HG03064 (cell line): ENCODE data around the gene TSPAN10.
A peak's percentile ranks its signal among the peaks of the same experiment; 100 is the strongest.
"Not testable (repeated sequence)": the region's sequence is repeated elsewhere in the genome, so short reads cannot be mapped to it uniquely, and the experiment has no call there.

Experiments used
- ATAC-seq: cut with Tn5 transposase; IDR thresholded peaks from one replicate; pipeline ENCODE4 v1.9.1; 2021; ENCODE audit warnings: low read depth; ENCODE audit not compliant: unreplicated experiment

The TSPAN10 gene

DNA sequence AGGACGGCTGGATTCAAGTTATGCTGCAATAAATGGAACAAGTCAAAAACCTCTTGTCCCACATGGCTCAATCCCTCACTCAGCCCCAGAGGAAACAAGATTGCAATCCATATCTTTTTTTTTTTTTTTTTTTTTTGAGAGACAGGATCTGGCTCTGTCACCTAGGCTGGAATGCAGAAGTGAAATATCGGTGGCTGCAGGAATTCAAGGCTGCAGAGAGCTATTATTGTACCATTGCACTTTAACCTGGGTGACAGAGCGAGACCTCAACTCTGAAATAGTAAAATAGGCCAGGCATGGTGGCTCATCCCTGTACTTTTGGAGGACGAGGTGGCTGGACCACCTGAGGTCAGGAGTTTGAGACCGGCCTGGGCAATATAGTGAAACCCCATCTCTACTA is 22.0 kb downstream of the TSPAN10 start:
- ATAC-seq: no peak

DNA sequence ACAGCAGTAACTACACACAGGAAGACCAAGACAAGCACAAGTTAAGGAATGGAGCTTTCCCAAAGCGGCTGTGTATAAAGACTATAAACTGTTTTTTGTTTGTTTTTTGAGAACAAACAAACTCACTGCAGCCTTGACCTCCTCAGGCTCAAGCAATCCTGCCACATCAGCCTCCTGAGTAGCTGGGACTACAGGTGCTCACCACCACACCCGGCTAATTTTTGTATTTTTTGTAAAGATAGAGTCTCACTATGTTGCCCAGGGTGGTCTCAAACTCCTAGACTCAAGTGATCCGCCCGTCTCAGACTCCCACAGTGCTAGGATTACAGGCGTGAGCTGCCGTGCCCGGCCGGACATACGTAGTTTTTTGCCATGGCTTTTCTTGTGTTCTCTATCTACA is 23.4 kb downstream of the TSPAN10 start:
- ATAC-seq: no peak

GRCh38 chr17:81662002-81662401 is 25.0 kb downstream of the TSPAN10 start:
- ATAC-seq: no peak

DNA sequence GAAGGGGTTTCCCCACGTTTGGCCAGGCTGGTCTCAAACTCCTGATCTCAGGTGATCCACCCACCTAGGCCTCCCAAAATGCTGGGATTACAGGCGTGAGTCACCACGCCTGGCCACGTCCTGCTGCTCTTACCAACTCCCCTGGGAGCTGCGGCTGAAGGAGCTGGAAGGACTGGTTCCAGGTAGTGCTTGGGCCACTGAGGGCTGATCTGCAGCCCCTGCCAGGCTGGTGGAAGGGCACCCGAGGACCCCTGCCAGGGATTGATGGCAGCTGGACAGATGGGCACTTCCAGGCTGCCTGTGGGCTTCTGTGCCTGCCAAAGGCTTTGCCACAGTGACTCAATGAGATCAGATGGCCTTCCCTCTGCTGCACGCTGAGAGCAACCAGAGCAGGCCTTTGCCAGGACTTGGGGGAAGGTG is 27.1 kb downstream of the TSPAN10 start:
- no peak for ATAC-seq

- peak; percentile 17 for ATAC-seq
These were observed 28.5 kb downstream of the TSPAN10 start for GRCh38 chr17:81665205-81666091.

DNA sequence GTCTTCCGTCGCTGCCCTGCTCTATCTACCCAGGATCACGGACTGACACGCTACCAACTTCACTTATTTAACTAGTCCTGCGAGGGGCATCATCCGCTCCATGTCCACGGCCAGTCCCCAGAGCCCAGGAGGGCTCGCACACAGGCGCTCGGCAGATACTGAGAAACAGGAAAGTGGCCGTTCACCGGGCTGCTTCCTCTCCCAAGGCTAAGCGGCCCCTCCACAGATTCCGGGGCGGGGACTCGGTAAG is 29.0 kb downstream of the TSPAN10 start:
- ATAC-seq: no peak

GRCh38 chr17:81666342-81667191 is 29.6 kb downstream of the TSPAN10 start, which contains the start of the genes CCDC137 and OXLD1:
Gene CCDC137 (plus strand): TSS chr17:81666737. CDS start chr17:81666767, 30 bp downstream.
Gene OXLD1 (minus strand): TSS chr17:81666605. CDS start chr17:81666577, 28 bp downstream.
- peak; percentile 85 for ATAC-seq

- ATAC-seq: no peak
These were observed 30.8 kb downstream of the TSPAN10 start for GRCh38 chr17:81667754-81668153.

- ATAC-seq: no peak
These were observed 35.5 kb downstream of the TSPAN10 start for GRCh38 chr17:81672504-81672903.

DNA sequence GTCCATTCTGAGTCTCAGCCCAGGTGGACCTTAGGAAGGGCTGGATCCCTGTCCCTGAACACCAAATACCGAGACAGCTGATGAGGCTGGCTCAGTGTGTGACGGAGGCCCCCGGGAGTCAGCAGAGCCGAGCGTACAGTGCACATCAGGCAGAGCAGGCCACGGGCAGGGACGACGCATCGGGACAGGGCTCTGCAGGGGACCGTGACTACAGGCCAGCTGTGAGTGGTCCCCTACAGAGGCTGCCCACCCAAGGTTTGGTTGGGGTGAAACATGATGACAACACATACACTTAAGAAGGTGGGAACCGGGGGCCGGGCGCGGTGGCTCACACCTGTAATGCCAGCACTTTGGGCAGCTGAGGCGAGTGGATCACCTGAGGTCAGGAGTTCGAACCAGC is 36.0 kb downstream of the TSPAN10 start:
- ATAC-seq: no peak

DNA sequence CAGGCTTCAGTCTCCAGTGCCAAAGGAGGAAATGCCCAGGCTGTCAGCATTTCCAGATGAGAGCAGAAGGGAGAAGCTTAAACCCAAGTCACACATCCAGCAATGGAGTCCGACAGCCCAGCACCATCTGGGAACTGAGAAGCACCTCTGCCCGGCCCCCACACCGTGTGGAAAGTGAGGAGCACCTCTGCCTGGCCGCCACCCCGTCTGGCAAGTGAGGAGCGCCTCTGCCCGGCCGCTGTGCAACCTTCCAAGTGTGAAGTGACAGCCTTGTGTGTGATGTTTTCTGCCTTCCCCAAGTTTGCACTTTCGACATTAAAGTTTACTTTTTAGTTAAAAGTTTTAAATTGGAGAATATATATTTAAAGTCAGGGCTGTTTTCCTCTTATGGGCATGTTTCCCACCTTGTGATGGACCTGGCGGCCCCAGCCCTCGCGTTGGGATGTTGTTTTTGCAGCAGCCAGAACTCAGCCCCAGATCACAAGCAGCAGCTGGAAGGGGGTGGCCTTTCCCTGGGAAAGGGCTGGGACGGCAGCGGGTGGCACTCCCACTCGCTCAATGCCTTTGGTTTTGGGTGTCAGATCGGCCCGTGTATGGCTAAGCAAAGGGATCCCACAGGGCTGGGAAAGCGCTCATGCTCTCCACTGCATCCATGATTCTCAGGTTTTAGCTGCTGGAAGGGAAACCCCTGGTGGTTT is 36.7 kb downstream of the TSPAN10 start:
- no peak for ATAC-seq

DNA sequence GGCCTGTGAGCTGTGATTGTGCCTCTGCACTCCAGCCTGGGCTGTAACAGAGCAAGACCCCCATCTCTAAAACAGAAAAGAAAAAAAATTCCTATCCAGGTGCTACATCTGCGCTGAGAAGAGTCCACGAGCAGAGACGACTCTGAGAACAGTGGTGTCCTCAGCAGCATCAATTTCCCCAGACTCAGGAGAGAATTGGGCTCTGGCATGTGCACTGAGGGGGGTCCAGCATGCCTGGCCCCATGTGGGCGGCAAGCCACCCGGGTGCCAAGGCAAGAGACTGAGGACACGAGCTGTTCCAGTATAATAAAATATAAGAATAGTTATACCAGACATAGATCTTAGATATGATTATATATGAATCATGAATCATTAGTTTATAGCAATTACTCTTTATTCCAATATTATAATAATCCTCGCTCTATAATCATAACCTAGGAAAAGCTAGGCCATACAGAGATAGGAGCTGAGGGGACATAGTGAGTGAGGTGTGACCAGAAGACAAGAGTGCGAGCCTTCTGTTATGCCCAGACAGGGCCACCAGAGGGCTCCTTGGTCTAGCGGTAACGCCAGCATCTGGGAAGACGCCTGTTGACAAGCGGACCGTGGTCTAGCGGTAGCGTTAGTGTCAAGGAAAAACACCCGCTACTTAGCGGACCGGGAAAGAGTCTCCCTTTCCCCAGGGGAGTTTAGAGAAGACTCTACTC is 38.7 kb downstream of the TSPAN10 start:
- not testable (repeated sequence) for ATAC-seq

DNA sequence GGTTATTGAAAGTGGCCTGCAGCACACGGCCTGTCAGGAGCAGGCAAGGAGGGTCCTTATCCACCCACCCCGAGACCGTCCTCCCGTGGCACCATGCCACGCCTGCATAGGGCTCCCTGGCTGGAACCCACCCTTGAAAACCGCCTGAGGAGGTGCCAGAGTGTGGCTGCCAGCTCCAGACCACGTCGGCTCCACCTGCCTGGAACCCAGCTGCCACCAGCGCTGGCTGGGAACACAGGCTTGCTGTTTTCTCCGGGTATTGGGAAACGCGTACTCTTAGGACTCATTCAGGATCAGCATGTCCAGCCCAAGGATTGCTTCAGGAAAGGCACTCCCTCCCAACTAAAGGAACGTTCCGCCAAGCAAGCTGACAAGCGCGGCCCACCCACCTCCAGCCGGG is 39.9 kb downstream of the TSPAN10 start:
- no peak for ATAC-seq

GRCh38 chr17:81680150-81680549 is 43.2 kb downstream of the TSPAN10 start:
- ATAC-seq: no peak

GRCh38 chr17:81681672-81682071 is 44.7 kb downstream of the TSPAN10 start:
- no peak for ATAC-seq

DNA sequence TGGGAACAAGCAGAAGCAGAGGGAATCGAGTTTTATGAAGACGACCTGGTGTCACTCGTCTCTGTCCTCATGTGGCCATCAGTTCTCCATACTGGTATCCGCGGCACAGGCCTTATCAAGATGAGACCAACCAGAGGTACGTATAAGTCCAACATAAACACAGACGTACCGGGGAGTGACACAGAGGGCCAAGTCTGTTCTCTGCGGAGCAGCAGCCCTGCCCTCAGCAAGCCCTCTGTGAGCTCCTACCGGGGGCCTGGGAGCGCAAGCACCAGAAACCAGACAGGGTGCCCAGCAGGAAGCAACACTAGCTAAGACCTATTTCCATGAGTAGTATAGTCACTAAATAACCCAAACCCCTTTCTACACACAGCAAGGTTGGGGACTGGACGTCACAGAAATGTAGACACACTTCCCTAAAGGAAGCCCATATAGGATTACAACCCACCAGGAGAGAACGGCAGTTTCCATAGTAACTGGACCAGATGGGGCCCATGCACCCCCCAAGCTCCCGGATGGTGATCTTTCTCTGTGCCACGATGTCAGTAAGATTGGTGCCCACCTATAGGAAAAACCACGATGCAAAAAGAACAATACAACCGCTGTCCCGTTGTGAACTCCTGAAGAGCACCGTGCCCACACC is 45.7 kb downstream of the TSPAN10 start:
- no peak for ATAC-seq

DNA sequence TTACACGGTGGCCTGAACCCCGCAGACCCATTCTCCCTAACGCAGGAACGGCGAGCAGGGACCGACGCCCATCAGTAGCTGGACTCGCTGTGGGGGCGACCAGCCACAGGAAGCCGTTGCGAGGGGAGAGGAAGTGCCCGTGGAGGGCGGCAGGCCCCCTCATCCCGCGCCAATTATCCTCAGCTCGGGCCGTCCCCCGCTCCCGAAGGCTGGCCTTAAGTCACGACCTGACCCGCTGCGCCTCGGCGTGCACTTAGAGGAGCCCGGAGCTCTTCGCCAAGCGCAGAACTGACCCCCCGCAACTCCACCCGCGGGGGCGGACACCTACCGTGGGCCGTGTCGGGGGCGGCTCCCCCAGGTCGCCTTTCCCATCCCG is 46.2 kb downstream of the TSPAN10 start:
- peak; percentile 7 for ATAC-seq

GRCh38 chr17:81683584-81684441 is 46.8 kb downstream of the TSPAN10 start, which contains the start of the genes ARL16 and HGS:
Gene ARL16 (minus strand): TSS chr17:81683797. CDS start chr17:81683753, 44 bp downstream.
Gene HGS (plus strand): TSS chr17:81684011. CDS start chr17:81684067, 56 bp downstream.
- peak; percentile 72 for ATAC-seq

- no peak for ATAC-seq
These were observed 47.5 kb downstream of the TSPAN10 start for GRCh38 chr17:81684442-81684911.
